NCI-H2227 (cell line): ENCODE measurements around the gene KITLG.
"Not testable (repeated sequence)": the region's sequence is repeated elsewhere in the genome, so short reads cannot be mapped to it uniquely, and the experiment has no call there.

Source experiments
- DNase-seq: peaks from one replicate; lab custom pipeline; 2025; ENCODE audit not compliant: unreplicated experiment; lab: John Stamatoyannopoulos, UW

Gene KITLG

DNA sequence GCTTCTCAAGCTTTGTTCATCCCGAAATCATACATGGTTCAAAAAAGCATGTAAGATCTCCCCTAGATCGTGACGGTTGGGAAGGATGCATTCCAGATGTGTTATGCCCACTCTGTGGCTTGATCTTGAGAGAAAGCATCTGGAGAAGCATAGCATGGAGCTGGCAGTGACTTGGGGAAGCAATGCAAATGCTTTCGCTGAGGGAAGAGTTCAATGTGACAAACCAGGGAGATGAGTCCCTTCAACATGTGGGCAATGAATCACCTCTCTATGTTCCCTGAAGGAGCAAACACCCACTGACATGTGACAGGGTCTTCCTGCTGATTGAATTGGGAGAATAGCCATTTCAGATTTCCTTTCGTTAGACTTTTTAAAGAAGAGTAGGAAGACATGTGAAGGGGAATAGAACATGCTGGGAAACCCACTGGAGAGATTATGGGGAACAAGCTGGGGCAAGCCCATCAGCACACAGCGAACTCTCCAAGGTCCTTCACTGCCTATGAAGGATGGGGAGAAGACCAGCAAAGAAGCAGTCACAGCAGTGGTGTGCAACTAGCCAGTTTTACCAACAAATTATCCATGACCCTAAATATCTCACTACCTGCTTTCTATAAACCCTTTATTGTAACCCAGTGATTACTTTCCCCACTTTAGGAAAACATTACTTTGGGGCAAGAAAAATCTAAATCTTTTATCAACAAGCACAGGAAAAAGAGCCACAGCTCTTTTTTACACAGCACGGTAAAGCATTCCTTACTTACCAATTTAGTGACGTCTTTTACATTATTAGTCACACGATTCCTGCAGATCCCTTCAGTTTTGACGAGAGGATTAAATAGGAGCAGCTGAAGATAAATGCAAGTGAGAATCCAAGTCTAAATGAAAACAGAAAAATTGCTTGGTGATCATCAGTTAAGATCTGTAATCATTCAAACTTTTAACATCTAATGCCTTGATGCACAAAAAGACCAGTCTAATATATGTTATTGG is 35.0 kb downstream of the KITLG start:
- no peak for DNase-seq

DNA sequence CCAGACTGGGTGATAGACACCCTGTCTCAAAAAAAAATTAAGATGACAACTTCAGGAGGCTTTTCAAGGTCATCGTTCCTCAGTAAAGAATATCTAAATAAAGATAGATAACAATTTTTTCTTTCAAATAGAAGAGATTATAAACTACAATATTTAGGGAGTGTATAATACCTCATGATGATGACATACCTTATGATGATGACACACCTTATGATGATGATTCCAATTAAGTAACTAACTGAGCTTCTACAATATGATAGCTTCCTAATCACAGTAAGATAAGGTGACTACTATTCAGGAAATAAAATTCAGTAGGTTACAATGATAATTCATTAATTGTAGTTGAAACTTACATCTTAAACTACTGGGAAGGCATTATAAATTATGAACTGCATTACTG is 40.4 kb downstream of the KITLG start:
- DNase-seq, result no peak

DNA sequence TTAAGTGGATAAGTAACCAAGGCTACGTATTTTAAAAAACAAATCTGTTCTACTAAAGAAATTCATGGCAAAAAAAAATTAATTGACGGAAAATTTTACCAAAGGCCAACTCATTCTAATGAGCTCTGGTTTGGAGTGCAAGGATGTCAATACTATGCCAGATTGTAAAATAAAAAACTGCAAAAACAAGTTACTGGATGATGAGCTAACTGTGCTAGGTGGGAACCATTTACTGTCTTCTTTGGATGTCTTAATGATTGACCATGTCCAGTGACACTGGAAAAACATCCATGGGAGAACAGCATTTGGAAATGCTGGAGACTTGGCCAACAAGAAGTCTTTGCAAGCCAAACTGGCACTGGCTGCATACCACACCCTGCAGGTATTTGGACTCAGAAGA is 41.6 kb downstream of the KITLG start:
- no peak for DNase-seq

DNA sequence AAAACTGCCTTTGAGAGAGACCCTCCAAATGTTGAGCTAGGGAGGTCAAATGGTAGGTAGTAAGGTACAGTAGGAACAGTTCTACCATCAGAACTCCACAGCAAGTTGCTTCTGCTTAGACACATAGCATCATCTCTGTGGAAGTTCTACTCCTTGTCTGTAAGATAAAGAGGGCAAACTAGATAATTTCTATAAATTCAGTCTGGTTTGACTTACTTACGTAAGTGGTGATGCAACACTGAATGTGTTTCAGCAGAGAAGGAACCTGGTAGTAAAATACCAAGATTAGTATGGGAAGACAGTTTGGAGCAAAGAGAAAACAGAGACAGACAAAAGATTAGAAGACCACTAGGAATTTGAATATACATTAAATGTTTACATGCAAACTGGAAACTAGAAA is 42.0 kb downstream of the KITLG start:
- DNase-seq, result no peak

DNA sequence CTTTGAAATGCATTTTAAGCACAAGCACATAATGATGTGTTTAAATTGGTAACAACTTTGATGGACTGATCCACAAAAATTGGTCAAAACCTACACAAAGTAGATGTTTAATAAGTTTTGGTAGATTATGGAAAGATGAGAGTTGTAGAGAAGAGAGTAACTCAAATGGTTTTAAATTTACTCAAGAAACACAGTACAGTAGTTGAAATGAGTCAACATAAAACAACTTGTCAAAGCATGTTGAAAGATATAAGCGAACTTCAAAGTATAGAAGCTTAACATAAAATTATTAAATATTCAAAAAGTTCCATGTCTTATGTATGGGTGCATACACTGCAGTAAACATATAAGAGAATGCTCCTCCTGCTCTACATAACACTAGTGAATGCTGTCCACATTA is 49.4 kb downstream of the KITLG start:
- DNase-seq, result no peak

DNA sequence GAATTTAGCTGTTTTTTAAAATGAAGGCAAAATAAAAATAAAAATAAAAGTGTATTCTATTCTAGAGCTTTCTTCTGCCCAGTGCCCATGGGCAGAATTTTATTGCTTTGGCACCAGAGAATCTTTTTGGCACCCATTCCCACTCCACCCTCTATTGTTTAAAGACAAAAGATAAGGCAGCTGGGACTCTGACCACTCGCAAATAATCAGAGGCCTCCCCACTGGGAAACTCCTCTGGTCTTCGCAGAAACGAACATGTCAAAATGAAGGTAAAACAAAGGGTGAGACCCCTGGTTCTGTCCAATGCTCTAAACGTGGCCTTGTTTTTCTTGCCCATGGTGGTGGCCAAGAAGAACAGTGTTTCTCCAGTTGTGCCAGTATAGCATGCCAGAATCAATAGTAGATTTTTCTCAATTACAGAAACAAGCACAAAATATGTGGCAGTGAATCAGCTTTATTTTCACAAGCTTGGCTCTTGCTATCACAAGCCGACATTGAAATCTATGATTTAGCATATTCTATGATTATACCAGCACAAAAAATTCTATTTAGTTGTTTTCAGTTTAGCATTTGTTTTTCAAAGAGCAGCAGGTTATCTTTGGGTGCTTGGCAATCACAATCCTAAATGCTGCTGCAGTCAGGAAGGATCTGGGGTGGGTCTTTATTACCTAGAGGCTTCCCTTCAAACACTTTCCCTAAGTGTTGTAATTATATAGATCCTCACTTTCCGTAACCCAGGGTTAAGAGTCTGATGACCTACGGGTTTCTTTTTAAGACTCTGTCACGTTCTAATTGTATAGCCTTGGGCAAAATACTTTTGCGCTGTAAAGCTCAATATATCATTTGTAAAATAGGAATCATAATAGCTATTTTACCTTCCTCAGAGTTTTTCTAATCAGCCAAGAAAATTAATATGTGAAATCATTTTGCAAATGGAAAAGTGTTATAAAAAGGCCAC is 50.5 kb downstream of the KITLG start:
- DNase-seq, result peak; percentile 11

DNA sequence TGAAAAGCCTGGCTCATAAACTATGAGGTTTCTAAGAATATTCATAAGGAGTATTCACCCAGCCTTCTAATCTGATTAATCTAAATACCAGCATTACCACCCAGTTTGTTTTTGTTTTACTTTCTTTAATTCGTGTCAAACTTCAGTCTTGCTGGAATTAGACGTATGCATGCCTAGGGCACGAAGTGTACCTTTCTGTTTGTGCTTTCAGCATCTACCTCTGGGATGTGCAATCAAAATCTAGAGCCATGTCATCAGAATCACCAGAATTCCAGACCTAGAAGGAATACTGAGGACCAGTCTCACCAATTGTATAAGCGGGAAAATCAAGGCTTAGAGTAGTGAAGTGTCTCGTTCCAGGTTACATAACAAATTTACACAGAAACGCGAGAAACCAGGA is 57.3 kb downstream of the KITLG start:
- no peak for DNase-seq

DNA sequence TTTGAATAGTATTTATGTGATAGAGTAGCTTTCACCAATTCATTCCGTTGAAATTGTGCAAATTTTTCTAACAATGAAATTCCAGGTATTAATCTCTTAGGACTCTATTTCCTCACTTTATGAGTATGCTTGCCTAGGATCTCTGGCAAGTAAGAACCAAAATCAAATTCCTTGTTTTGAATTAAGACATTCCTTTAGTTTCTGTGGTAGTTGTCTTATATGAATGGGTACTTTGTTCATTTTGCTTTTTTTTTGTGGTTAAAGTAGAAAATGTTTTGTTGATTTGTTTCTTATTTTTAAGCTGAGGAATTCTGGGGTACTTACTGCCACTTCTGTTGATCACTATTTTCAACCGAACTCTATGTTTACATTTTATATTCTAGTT is 59.8 kb downstream of the KITLG start:
- no peak for DNase-seq

DNA sequence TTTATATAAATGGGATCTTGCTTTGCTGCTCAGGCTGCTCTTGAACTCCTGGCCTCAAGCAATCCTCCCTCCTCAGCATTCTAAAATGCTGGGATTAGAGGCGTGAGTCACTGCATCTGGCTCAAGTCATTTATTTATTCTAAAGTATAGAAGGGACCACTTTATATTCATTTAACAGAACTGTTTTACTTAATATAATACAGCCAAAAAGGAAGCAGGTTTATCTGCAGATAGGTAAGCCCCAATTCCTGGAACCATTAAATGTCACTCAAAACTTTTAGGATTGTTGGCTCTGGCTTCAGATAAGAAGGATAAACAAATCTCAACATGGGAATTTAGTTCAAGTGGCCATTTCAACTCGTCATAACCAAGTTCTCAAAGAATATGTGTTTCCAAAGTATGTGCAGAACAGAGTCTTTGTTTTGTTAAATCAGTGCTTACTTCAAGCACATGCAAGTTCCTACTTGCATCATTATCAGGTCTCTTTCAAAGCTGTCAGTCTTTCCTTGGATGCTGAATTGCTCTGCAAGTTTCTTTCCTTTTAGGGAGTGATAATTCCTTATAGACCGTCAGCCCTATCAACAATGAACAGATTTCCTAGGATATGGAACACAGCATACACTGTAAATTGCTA is 60.4 kb downstream of the KITLG start:
- DNase-seq, result no peak

DNA sequence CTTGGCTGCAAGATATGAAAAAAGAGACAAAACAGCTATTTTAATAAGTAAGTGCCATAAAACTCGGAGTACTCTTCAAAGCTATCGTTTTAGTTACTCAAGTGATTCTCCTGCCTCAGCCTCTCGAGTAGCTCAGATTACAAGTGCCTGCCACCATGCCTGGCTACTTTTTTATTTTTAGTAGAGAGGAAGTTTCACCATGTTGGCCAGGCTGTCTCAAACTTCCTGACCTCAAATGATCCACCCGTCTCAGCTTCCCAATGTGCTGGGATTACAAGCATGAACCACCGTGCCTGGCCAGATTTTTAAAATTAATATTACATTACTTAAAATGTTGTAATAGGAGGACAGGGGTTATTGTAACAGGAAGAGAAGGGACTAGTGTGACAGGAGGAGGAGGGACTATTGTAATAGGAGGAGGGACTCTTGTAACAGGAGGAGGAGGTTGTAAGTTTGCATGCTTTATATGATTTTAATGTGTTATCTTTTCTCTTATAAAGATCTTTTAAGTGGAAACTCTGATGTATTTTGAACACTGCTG is 61.3 kb downstream of the KITLG start:
- no peak for DNase-seq

DNA sequence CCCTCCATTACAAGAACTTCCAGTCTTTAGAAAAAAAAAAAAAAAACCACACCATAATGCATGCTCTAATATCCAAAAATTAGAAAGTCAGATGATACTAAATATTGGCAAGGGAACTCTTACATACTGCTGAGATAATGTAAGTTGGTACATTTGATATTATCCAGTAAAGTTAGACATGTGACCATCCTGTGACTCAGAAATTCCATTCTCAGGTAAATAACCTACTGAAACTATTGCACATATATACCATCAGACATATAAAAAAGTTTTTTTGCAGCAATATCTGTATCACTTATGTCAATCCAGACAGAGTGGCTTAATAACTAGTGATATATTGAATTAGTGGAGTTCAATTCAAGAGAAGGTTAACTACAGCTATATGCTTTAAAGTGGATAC is 63.5 kb downstream of the KITLG start:
- no peak for DNase-seq

DNA sequence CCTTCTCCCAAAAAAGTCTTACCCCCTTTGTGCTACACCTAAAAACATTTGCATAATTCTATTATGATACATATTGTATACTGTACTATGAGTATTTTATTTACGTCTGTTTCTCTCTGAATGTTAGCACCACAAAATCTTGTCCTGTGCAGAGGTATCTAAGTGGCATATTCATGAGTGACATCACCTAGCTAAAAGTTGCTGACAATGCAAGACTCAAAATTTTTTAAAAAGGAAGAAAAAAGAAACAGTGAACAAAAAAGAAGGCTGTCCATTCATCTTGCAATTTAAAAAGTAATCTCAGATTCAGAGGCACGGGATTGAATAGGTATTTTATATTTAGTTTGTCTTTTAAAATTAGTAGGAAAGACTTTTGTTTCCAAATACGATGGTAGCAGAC is 69.4 kb downstream of the KITLG start:
- no peak for DNase-seq

DNA sequence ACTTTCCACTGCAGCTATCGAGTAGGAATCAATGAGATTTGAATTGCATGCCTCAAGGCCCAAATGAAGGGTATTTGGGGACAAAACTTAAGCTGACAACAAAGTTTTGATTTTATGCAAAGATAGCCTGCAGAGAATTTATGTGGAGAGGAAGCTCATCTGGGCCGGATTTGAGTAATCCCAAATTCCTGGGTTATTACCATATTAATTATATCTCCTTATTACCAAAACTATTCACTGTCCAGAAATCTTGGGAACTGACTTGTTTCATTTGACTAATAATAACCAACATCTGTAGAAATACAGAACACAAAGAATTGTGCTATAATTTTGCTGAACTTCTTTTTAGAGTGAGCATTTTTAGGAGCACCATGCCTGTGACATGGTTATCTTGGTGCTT is 70.4 kb downstream of the KITLG start:
- DNase-seq, result no peak

DNA sequence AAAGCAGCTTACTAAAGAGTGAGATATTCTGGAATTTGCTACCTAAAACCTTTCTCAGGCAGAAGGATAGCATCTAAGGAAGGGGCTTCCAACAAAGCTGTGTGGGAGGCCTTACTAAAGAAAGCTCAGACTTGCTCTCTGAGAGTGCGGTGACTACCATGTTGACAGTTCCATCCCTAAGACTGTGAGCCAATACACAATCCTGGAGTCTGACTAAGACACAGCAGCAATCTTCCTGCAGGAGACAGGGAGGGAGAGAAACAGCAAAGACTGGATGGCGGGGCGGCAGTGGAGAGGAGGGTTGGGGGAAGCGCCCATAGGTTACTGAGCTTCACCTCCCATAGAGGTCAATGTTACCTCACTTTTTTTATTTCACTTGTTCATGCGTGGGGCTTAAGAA is 70.9 kb downstream of the KITLG start:
- no peak for DNase-seq

DNA sequence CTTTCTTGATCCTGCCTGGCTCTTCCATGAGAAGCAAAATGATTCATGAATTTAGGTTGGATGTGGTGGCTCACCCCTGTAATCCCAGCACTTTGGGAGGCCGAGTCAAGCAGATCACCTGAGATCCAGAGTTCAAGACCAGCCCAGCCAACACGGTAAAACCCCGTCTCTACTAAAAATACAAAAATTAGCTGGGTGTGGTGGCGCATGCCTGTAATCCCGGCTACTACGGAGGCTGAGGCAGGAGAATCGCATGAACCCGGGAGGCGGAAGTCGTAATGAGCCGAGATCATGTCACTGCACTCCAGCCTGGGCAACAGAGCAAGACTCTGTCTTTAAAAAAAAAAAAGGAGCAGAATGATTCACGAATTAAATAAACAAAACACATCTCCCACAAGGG is 72.4 kb downstream of the KITLG start:
- not testable (repeated sequence) for DNase-seq

DNA sequence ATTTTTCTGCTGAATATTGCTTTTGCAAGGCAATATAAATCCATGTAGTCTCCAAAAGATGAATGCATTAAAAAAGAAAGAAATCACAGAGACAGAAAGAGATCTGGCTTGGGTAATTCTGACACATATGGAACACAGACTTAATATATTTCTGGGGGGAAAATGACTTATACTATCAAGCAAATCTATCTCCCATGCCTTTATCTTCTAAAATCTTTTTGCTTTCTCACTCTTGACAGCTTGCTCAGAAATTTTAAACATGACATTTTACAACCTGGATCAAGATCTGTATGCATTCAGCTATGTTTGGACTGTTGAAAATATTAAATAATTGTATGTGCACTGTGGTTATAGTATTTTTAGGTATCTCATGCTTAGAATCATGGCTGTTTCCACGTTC is 73.0 kb downstream of the KITLG start:
- DNase-seq, result no peak

DNA sequence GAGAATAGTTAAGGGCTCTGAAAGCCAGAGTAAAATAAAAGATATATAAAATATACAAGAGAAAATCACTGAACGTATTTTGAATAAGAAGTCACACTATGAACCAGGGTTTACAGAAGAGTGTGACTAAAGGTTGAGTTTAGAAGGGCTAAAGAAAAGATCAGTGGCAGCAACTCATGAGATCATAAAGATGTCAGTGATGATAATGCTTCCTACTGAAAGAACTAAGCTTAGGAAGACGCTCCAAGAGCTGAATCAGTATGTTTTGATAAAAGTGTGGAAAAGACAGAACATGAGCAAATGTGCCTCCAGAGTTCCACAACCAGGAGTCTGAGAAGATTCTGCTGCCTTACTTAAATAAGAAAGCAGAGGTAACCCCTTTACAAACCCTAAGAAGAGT is 74.6 kb downstream of the KITLG start:
- no peak for DNase-seq

DNA sequence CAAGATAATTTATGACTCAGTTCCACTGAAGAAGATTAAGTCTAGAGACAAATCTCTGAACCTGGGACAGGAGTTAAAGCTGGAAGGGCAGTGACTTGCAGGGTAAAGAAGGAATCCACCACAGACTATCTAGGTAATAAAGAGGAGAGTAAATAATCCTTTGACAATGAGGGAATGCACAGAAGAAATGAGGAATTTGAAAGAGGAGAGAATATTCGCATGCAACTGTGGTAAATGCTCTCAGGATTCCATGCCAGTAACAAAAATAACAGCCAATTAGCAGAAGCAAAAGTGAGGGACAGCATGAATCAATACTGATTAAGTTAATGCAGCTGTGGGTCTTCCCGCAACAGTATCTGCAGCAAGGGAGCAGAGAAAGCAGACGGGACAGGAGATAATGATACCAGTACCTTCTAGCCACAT is 77.0 kb downstream of the KITLG start:
- DNase-seq, result no peak

DNA sequence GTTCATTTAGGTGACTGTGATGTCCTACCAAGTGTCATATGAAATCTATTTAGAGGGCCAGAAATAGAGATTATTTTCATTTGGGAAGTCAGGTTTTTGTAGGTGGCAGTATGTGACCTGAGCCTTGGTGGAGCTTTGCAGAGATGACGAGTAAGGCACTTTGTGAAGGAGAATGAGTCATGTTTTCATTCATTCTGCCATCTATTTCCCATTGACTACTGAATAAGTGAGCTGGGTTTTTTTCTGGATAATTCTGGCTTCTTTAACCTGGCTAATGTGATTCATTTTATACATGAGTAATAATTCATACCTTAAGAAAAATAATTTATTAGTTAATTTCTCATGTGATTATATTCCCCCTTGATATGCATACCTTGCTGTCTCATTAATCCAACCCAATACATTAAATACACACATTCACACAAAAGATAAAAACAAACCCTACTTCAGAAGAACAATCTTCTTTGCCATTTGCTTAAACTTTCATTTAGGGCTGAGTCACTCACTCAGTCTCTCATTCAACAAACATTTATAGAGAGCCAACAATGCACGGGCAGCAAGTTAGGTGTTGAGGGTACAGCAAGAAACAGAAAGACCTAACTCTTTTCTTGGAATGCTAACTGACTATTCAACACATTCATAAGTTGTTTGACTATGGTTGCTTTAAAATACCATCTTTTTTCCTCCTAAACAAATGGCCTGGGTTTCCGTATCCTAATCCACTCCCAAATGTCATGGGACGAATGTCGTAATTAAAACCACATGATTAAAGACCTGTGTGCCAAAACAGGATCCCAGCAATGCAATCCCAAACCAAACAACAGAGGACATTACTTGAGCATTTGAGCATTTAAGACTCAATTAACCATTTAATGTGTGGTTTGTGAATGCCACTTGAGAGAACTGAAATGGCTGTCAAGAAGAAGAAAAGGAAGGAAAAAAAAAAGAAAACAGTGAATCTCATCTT is 78.0 kb downstream of the KITLG start:
- DNase-seq, result no peak

DNA sequence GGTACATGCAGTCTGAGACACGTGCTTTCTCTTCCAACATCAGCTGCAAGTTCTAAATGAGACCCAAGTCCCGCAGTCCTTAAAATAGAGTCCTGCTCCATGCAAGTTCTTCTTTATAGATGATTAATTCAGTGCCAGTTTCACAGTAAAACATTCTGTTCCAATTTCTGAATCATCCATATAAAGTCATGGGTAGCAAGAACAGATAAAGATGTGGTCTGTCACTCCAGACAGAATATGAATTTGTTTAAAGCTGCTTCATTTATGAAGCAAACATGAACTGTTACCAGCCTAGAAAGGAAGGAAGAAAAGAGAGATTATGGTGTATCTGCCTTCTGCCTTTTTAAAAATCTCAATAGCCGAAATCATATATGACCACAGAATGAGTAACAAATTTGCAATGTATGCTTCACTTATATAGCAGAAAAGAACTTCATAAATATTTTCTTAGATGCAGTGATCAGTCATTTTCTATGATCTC is 83.3 kb downstream of the KITLG start:
- DNase-seq, result no peak
